Small intestine (tissue), 7 donors: Measurements from ENCODE around the gene B3GNT5. TPM values are rescaled to one million over a fixed set of nuclear protein-coding genes. Genes with fewer than 3 reads are reported as not detected.

Experiments
- DNase-seq, 2 donors: peaks; one replicate each; pipeline versions ENCODE4 v3.0.0 to v3.0.0-alpha.2; 2013
- FAIRE-seq: peaks from 2 replicates; lab custom pipeline; 2012; peaks lifted over from hg19 to GRCh38; lab: Jason Lieb, UNC
- H3K27ac ChIP-seq, 3 donors: one replicate each; pipeline ENCODE4 v1.5.1; 2013; ENCODE audit warnings: low read length in 2 of 3, mild to moderate bottlenecking in 2 of 3, control low read depth in 1 of 3, inconsistent platforms in 1 of 3, low read depth in 1 of 3, moderate library complexity in 1 of 3
- H3K27me3 ChIP-seq, 3 donors: one replicate each; pipeline ENCODE4 v1.6.1; 2013; ENCODE audit warnings: low read length in 3 of 3, inconsistent platforms in 1 of 3; ENCODE audit not compliant: control insufficient read depth in 3 of 3, insufficient read depth in 3 of 3
- H3K36me3 ChIP-seq, 3 donors: one replicate each; pipeline ENCODE4 v1.6.1; 2013; ENCODE audit warnings: low read length in 3 of 3, inconsistent platforms in 1 of 3, low read depth in 1 of 3, mild to moderate bottlenecking in 1 of 3, moderate library complexity in 1 of 3; ENCODE audit not compliant: control insufficient read depth in 3 of 3, insufficient read depth in 2 of 3
- H3K4me1 ChIP-seq, 3 donors: one replicate each; pipeline ENCODE4 v1.6.1; 2013; ENCODE audit warnings: low read length in 2 of 3, inconsistent platforms in 1 of 3, low read depth in 1 of 3, mild to moderate bottlenecking in 1 of 3, moderate library complexity in 1 of 3; ENCODE audit not compliant: control insufficient read depth in 3 of 3, insufficient read depth in 2 of 3
- H3K4me3 ChIP-seq, 3 donors: one replicate each; pipeline ENCODE4 v1.5.1; 2013; ENCODE audit warnings: low read length in 3 of 3, control low read depth in 1 of 3, inconsistent platforms in 1 of 3, low read depth in 1 of 3, mild to moderate bottlenecking in 1 of 3, moderate library complexity in 1 of 3
- H3K9me3 ChIP-seq, 2 donors: one replicate each; pipeline ENCODE4 v1.6.1; 2013; ENCODE audit warnings: low read depth in 1 of 2, low read length in 1 of 2; ENCODE audit not compliant: control insufficient read depth in 2 of 2, insufficient read depth in 1 of 2
- WGBS, 3 donors: extraction: QIAGEN DNeasy Blood & Tissue Kit; methylation state at CpG; one replicate each; pipeline ENCODE4 v1.1.7; 2013; 5-methylcytosine and 5-hydroxymethylcytosine counted together
- polyA plus RNA-seq, 4 donors: library from polyadenylated mRNA; stranded (reverse) in 3 of 4; unstranded in 1 of 4; fragments of 200-250 nt in 3 of 4; fragments of 120-200 nt in 1 of 4; gene quantifications; one replicate each; pipeline versions ENCODE4 v1.2.1 to v1.2.3, GENCODE V29; 2013
- donor health status: healthy with polysubstance abuse.
- donor health status: control.
- donor health status: control.
- donor health status: Bipolar disorder and iron deficiency.
- donor health status: healthy.

Gene B3GNT5
- polyA plus RNA-seq, 4 donors: 23.4 to 67.1 (median 45.3) TPM

DNA sequence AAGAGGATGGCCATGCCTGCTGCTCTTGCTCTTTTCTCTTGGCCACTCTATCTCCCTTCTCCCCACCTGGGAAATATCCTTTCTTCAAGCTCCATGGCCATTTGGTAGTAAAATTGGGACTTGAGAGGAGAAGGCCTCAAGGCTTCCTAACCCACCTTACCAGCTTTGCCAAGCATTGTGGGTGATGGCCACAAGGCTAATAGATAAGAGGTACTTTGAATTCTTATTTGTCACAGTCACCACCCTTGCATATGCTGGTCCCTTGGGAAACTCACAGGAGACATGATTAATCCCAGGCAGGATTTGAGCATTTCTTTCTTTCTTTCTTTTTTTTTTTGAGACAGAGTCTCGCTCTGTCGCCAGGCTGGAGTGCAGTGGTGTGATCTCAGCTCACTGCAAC lies 37.2 kb downstream of the B3GNT5 start:
- Histone ChIP-seq H3K4me3 (no peak overlapping the region), H3K36me3 (no peaks in the 10 kb centered on the region), H3K9me3 (no peaks in the 10 kb centered on the region), H3K27ac (no peak overlapping the region), H3K4me1 (peaks cover 2 to 7% (median 6%) of the 10 kb centered on the region in 3 donors), H3K27me3 (no peaks in the 10 kb centered on the region)
- 96 to 100% (median 97%) methylated on average over 2 of the region's 2 CpGs for WGBS, 3 donors
- DNase-seq (no peak), FAIRE-seq (no peak)

DNA sequence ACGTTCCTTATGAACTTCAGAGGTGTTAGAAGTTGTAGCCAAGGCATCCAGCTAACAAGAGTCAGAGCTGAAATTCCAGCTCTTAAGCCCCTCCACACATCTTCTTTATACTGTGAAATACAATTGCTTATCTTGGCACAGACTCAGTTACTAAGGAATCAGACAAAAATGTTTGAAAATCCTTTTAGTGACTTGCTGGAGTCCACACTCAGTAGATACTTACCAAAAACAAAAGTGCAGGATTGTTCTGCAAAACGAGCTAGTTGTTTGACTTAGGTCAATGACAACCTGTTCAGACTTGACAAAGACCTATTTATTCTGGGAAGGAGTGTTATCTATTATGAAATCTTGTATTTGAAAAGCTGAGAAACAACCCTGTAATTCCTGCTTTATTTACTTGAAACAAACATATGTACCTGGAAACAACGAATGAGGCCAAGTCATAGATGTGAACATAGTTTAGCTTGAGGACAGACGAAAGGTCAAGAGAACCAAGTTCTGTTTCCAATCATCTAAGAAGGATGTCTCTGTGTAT lies 38.5 kb downstream of the B3GNT5 start:
- H3K27ac ChIP-seq: no peak overlapping the region
- peaks cover 0 to 3% (median 0%) of the 10 kb centered on the region in 3 donors for H3K36me3 ChIP-seq
- H3K9me3 ChIP-seq: no peaks in the 10 kb centered on the region
- 57 to 64% (median 61%) methylated on average over 4 of the region's 4 CpGs for WGBS, 3 donors
- FAIRE-seq (no peak), DNase-seq (no peak)
- no peaks in the 10 kb centered on the region for H3K27me3 ChIP-seq
- H3K4me3 ChIP-seq: no peak overlapping the region
- H3K4me1 ChIP-seq: peaks cover 0 to 2% (median 0%) of the 10 kb centered on the region in 3 donors

DNA sequence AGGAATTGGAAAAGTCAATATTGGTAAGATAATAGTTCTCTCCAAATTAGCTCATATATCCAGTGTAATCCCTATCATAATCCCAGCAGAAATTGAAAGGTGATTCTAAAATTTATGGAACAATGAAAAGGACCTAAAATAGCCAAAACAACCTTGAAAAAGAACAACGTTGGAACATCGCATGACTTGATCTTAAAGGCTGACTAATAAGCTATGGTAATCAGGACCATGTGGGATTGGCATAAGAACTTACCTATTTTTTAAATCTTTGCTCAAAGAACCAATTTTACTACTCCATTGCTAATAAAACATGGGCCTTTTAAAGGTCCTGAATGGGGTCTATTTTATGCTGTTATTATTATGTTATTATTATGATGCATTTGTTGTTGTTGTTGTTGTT lies 40.9 kb downstream of the B3GNT5 start:
- no peak overlapping the region for H3K4me3 ChIP-seq
- no peak for FAIRE-seq
- DNase-seq: no peak

DNA sequence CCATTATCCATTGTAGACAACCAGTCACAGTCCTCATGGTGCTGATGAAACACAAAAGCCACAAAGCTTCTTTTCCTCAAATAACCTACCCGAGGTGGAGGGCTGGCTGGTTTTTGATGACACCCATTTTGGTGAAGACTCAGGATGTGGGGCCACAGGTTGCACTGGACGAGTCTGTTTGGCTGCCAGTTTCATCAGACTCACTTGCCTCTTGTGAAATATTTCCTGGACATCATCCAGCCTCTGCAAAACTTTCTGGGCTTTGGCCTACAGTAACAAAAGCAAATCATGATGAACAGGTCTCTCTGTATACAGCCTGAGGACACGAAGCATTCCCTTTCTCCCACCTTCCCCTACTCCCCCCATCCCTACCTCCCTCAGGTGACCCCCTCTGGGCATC lies 42.2 kb downstream of the B3GNT5 start:
- no peak overlapping the region for H3K27ac ChIP-seq
- FAIRE-seq (no peak), DNase-seq (no peak)
- peaks cover 0 to 2% (median 0%) of the 10 kb centered on the region in 3 donors for H3K4me1 ChIP-seq
- no peaks in the 10 kb centered on the region for H3K9me3 ChIP-seq
- no peaks in the 10 kb centered on the region for H3K27me3 ChIP-seq
- WGBS, 3 donors: 40 to 47% (median 42%) methylated on average over 3 of the region's 3 CpGs
- H3K4me3 ChIP-seq: no peak overlapping the region
- H3K36me3 ChIP-seq: peaks cover 0 to 7% (median 0%) of the 10 kb centered on the region in 3 donors

More for the DNA sequence above, 40.9 kb downstream of the B3GNT5 start:
- Histone ChIP-seq H3K27me3 (no peaks in the 10 kb centered on the region), H3K4me1 (peaks cover 0 to 2% (median 0%) of the 10 kb centered on the region in 3 donors), H3K9me3 (no peaks in the 10 kb centered on the region), H3K27ac (no peak overlapping the region), H3K36me3 (peaks cover 0 to 7% (median 0%) of the 10 kb centered on the region in 3 donors)
- WGBS, 3 donors: 94 to 97% (median 95%) methylated on average over 2 of the region's 2 CpGs

DNA sequence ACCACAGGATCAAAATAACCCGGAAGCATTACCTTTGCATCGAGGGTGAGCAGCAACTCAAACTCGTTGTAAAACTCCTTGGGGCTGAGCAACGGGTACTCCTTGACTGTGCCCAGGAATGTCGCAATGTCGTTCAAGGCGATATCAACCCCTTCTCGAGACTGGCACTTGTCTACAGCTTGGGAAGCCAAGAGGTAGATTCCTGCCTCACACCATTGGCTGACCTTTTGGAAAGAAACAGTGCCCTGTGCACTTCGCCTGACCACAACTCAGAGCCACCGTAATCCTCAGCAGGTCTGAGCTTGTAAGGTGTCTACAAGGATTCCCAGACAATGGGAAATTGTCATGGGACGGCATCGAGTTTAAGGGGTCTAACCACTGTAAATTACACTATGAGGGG lies 43.9 kb downstream of the B3GNT5 start:
- peaks cover 0 to 8% (median 0%) of the 10 kb centered on the region in 3 donors for H3K4me1 ChIP-seq
- no peak overlapping the region for H3K27ac ChIP-seq
- H3K36me3 ChIP-seq: peaks cover 0 to 7% (median 0%) of the 10 kb centered on the region in 3 donors
- WGBS, 3 donors: 93 to 94% (median 93%) methylated on average over 12 of the region's 12 CpGs
- no peak for DNase-seq
- H3K4me3 ChIP-seq: no peak overlapping the region
- FAIRE-seq: no peak
- H3K27me3 ChIP-seq: no peaks in the 10 kb centered on the region
- no peaks in the 10 kb centered on the region for H3K9me3 ChIP-seq

DNA sequence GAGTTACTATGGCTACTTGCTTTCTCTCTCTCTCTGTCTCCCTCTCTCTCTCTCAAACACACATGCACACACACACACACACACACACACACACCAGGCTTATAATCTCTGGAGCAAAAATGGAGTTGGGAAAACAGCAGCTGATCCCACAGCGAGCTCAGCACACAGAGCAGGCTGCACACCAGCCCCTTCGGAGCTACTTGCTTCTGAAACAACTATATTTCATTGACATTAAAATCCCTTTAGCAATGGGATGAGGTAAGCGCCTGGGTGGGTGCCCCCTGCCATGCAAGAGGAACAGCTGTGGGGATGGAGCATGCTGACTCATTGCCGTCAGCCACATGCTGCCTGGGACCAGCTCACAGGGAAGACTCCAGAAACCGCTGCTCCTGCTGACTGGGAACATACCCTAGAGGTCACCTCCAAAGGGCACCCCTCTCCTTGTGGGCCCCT lies 45.7 kb downstream of the B3GNT5 start:
- Histone ChIP-seq H3K36me3 (peaks cover 0 to 7% (median 0%) of the 10 kb centered on the region in 3 donors), H3K4me3 (no peak overlapping the region), H3K9me3 (no peaks in the 10 kb centered on the region), H3K4me1 (peaks cover 0 to 22% (median 0%) of the 10 kb centered on the region in 3 donors), H3K27ac (no peak overlapping the region), H3K27me3 (no peaks in the 10 kb centered on the region)
- FAIRE-seq (no peak), DNase-seq (no peak)
- 68 to 91% (median 81%) methylated on average over 5 of the region's 5 CpGs for WGBS, 3 donors

DNA sequence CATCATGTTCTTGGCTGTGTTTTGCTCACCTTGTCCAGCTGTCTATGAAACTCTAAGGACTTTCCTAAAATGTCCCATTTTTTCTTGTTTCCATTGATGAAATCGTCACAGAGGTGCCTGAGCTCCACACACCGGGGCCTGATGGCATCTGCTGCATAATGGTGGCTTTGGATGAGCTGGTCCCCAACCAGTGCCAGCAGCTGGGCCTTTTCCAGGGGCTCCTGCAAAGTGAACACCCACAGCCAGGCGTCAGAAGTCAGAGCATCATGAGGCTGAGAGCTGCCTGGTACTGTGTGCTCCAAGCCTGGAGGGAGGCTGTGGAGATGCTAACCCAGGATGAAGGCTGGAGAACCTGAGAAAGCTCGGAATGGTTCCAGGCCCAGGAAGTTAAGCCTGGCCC lies 46.9 kb downstream of the B3GNT5 start:
- H3K4me1 ChIP-seq: peaks cover 0 to 30% (median 0%) of the 10 kb centered on the region in 3 donors
- H3K27me3 ChIP-seq: no peaks in the 10 kb centered on the region
- FAIRE-seq: no peak
- peaks cover 0 to 7% (median 0%) of the 10 kb centered on the region in 3 donors for H3K36me3 ChIP-seq
- H3K9me3 ChIP-seq: no peaks in the 10 kb centered on the region
- no peak overlapping the region for H3K27ac ChIP-seq
- no peak overlapping the region for H3K4me3 ChIP-seq
- WGBS, 3 donors: 91 to 94% (median 92%) methylated on average over 4 of the region's 4 CpGs
- no peak for DNase-seq

DNA sequence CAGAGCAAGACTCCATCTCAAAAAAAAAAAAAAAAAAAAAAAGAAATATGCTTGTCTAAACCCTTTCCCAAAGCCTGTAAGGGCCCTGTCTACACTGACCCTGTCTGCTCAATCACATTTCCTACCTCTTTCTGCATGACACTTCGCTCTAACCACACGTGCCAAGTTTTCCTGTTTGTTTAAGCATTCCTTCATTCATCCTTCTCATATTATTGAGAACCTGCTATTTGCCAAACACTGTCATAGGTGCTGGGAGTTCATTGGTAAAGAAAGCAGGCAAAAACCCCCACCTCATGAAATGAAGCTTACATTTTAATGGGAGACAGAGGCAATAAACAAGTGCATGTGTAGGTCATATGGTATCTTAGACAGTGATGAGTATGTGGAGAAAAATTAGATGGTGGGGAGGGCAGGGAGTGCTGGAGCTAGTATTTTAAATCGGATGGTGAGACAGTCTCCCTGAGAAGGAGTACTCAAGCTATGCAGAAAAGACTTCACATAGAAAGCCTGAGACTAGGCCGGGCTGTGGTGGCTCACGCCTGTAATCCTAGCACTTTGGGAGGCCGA lies 48.0 kb downstream of the B3GNT5 start:
- Histone ChIP-seq H3K36me3 (peaks cover 0 to 7% (median 0%) of the 10 kb centered on the region in 3 donors), H3K4me1 (peaks cover 0 to 36% (median 0%) of the 10 kb centered on the region in 3 donors), H3K9me3 (no peaks in the 10 kb centered on the region), H3K27me3 (no peaks in the 10 kb centered on the region), H3K27ac (no peak overlapping the region), H3K4me3 (no peak overlapping the region)
- FAIRE-seq: no peak
- DNase-seq: no peak
- WGBS, 3 donors: 85 to 90% (median 87%) methylated on average over 6 of the region's 6 CpGs
